Mononuclear cell (primary cell): ENCODE measurements around the gene GRB14. TPM values are rescaled to one million over a fixed set of nuclear protein-coding genes. Genes with fewer than 3 reads are reported as not detected.

Source experiments
- H3K27me3 ChIP-seq: 2 replicates; pipeline ENCODE4 v1.6.0; 2011; ENCODE audit warnings: low read length, control low read depth; ENCODE audit not compliant: insufficient read depth
- H3K4me1 ChIP-seq: 2 replicates; pipeline ENCODE4 v1.5.1; 2011; ENCODE audit warnings: mild to moderate bottlenecking, low read length, control low read depth; ENCODE audit not compliant: insufficient read depth
- H3K4me3 ChIP-seq: 2 replicates; pipeline ENCODE4 v1.5.1; 2011; ENCODE audit warnings: mild to moderate bottlenecking, low read length, moderate library complexity
- H3K9me3 ChIP-seq: 2 replicates; pipeline ENCODE4 v1.5.1; 2011; ENCODE audit warnings: low read depth, mild to moderate bottlenecking, control low read depth, low read length
- total RNA-seq: library from RNA; depleted of rRNA; stranded (reverse); fragments of >200 nt; gene quantifications from one replicate; pipeline ENCODE4 v1.2.3, GENCODE V29; 2012

GRB14 gene
- total RNA-seq, 1 donor = 2.0 TPM

- Histone ChIP-seq H3K27me3 (peaks cover 24% of the 10 kb centered on the region), H3K4me3 (no peak overlapping the region), H3K4me1 (no peaks in the 10 kb centered on the region), H3K9me3 (no peaks in the 10 kb centered on the region)
Observed at GRCh38 chr2:164625378-164625971, 4.2 kb upstream of the GRB14 start.

GRCh38 chr2:164624316-164624715 is 3.0 kb upstream of the GRB14 start:
- Histone ChIP-seq H3K4me3 (no peak overlapping the region), H3K4me1 (no peaks in the 10 kb centered on the region), H3K27me3 (peaks cover 30% of the 10 kb centered on the region), H3K9me3 (no peaks in the 10 kb centered on the region)

- H3K4me1 ChIP-seq = no peaks in the 10 kb centered on the region
- H3K9me3 ChIP-seq = no peaks in the 10 kb centered on the region
- H3K27me3 ChIP-seq = peaks cover 34% of the 10 kb centered on the region
- no peak overlapping the region for H3K4me3 ChIP-seq
Observed at GRCh38 chr2:164622338-164623106, 1.2 kb upstream of the GRB14 start.

DNA sequence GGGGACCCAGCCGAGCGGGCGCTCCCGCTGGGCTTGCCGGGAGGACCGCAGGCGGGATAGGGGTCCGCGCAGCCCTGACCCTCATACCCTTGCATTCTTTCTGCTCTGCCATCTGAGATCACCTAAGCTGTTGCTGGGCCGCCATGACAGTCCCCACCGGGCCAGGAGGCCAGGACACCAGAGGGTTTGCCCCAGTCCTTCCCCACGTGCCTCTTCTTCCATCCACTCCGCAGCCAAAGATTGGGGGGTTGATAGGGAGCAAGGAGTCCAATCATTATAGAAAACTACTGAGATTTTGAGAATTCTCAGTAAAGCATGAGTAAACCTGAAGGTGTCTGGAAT is 453 bp upstream of the GRB14 start:
- H3K4me3 ChIP-seq = no peak overlapping the region
- H3K4me1 ChIP-seq = no peaks in the 10 kb centered on the region
- no peaks in the 10 kb centered on the region for H3K9me3 ChIP-seq
- H3K27me3 ChIP-seq = peaks cover 34% of the 10 kb centered on the region

- Histone ChIP-seq H3K27me3 (peaks cover 34% of the 10 kb centered on the region), H3K4me1 (no peaks in the 10 kb centered on the region), H3K4me3 (no peak overlapping the region)
Observed at GRCh38 chr2:164620457-164620856, 825 bp downstream of the GRB14 start.

GRCh38 chr2:164617466-164617865 is 3.8 kb downstream of the GRB14 start:
- no peaks in the 10 kb centered on the region for H3K4me1 ChIP-seq
- no peak overlapping the region for H3K4me3 ChIP-seq
- no peaks in the 10 kb centered on the region for H3K9me3 ChIP-seq
- peaks cover 25% of the 10 kb centered on the region for H3K27me3 ChIP-seq

More at GRCh38 chr2:164620457-164620856, 825 bp downstream of the GRB14 start:
- H3K9me3 ChIP-seq = no peaks in the 10 kb centered on the region

- Histone ChIP-seq H3K27me3 (no peaks in the 10 kb centered on the region), H3K9me3 (no peaks in the 10 kb centered on the region), H3K4me3 (no peak overlapping the region), H3K4me1 (no peaks in the 10 kb centered on the region)
Observed at GRCh38 chr2:164613321-164613982, 7.8 kb downstream of the GRB14 start.

DNA sequence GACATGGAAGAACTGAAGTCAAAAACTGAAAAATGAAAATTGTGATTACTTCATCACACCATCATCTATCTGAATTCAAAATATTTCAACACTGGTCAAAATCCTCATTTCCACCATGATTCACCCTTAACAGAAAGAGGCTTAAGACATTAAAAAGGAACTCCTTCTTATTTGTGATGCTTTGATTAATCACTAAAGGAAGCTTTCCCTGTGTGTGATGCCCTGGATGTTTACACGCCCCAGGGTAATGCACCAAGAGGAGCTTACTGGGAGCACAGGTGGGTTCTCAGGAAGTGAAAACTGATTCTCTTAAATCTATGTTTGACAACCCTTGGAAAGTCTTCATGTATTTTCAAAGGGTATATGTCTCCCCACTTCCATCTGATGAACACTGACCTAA is 11.5 kb downstream of the GRB14 start:
- Histone ChIP-seq H3K9me3 (no peaks in the 10 kb centered on the region), H3K4me3 (no peak overlapping the region), H3K27me3 (no peaks in the 10 kb centered on the region), H3K4me1 (no peaks in the 10 kb centered on the region)

DNA sequence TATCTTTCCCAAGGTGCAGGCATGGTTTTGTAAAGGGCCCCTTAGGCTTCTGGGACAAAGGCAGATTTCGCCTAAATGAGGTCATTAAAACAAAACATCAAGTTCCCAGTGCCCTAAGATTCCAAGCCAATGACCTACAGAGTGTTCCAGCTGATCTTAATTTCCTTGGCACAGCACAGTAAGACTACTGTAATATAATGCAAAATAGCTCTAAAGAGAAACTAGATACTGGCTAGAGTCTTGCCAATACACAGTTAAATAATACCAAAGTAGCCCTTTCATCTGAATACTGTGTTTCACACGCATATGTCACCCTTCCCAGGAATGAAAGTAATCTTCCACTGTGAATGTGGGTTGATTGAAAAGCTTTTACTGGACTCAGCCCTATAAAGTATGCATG is 14.7 kb downstream of the GRB14 start:
- no peaks in the 10 kb centered on the region for H3K4me1 ChIP-seq
- H3K4me3 ChIP-seq = no peak overlapping the region
- H3K9me3 ChIP-seq = no peaks in the 10 kb centered on the region
- H3K27me3 ChIP-seq = no peaks in the 10 kb centered on the region

GRCh38 chr2:164605295-164605694 is 16.0 kb downstream of the GRB14 start:
- H3K9me3 ChIP-seq = no peaks in the 10 kb centered on the region
- H3K4me3 ChIP-seq = no peak overlapping the region
- no peaks in the 10 kb centered on the region for H3K27me3 ChIP-seq
- H3K4me1 ChIP-seq = no peaks in the 10 kb centered on the region

- no peaks in the 10 kb centered on the region for H3K4me1 ChIP-seq
- H3K4me3 ChIP-seq = no peak overlapping the region
- H3K9me3 ChIP-seq = no peaks in the 10 kb centered on the region
- no peaks in the 10 kb centered on the region for H3K27me3 ChIP-seq
Observed at GRCh38 chr2:164600763-164601162, 20.5 kb downstream of the GRB14 start.

DNA sequence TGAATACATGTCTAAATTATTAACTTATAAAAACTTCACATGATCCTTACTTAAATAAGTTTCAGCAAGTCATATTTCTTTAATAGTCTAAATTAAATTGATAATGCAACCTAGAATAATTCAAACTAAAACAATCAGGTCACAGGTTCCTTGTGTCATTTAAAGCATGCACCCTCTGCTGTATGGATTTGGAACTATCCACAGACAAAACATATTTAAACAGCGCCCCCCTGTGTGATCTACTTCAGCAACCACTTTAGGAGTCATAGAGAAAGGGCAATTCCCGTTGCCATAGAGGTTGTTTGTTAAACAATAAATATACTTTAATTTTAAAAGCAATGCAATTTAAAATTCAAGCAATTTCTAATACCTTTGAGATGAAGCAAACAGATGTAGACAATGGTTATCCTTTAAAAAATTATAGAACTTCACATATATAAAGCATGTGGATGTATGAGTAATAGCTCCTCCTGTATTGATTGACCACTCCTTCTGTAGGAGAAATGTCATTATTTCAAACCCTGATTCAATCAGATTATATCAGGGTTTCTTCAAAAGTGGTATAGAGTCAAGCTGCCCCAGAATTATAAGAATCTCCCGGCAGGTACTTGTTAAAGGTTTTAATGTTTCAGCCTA is 21.2 kb downstream of the GRB14 start:
- Histone ChIP-seq H3K9me3 (no peaks in the 10 kb centered on the region), H3K4me3 (no peak overlapping the region), H3K27me3 (no peaks in the 10 kb centered on the region), H3K4me1 (no peaks in the 10 kb centered on the region)

- Histone ChIP-seq H3K4me1 (no peaks in the 10 kb centered on the region), H3K27me3 (no peaks in the 10 kb centered on the region), H3K9me3 (no peaks in the 10 kb centered on the region), H3K4me3 (no peak overlapping the region)
Observed at GRCh38 chr2:164597983-164598382, 23.3 kb downstream of the GRB14 start.

- no peaks in the 10 kb centered on the region for H3K9me3 ChIP-seq
- no peaks in the 10 kb centered on the region for H3K27me3 ChIP-seq
Observed at GRCh38 chr2:164595031-164595430, 26.3 kb downstream of the GRB14 start.

DNA sequence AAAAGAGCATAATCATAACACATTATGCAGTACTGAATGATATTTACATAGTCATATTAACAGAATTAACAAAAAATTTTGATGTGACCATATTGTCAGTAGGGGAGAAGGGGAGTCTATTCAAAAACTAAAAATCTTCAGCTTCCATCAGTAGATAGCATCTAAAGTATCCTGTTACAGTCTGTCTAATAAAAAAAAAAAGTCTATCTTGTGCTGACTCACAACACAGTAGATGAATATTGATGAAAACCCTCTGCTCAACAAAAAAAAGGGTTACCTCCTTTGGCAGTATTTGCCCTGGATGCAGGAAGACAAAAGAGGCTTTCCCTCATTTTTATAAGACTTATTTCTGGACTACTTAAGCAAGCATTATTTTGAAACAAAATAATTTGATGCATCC is 27.3 kb downstream of the GRB14 start:
- Histone ChIP-seq H3K4me3 (no peak overlapping the region), H3K9me3 (no peaks in the 10 kb centered on the region), H3K27me3 (no peaks in the 10 kb centered on the region), H3K4me1 (no peaks in the 10 kb centered on the region)

More at GRCh38 chr2:164595031-164595430, 26.3 kb downstream of the GRB14 start:
- Histone ChIP-seq H3K4me1 (no peaks in the 10 kb centered on the region), H3K4me3 (no peak overlapping the region)
